Occipital lobe (tissue), 2 donors: ENCODE results near the gene CRK. TPM values are rescaled to one million over a fixed set of nuclear protein-coding genes. Genes with fewer than 3 reads are reported as not detected.
"Not testable (repeated sequence)": the region's sequence is repeated elsewhere in the genome, so short reads cannot be mapped to it uniquely, and the experiment has no call there.

ENCODE experiments used
- DNase-seq: peaks from one replicate; lab custom pipeline; 2025; lab: John Stamatoyannopoulos, UW
- total RNA-seq: library from RNA; depleted of rRNA; stranded (reverse); fragments of >200 nt; gene quantifications from one replicate; pipeline ENCODE4 v1.2.3, GENCODE V29; 2014

The CRK gene
- total RNA-seq, 1 donor from 2014 or later: 152 TPM

- DNase-seq: no peak
Observed at GRCh38 chr17:1431631-1432104, 24.4 kb downstream of the CRK start.

- DNase-seq: no peak
Observed at GRCh38 chr17:1423456-1424135, 32.4 kb downstream of the CRK start.

GRCh38 chr17:1422885-1423284 is 33.1 kb downstream of the CRK start:
- no peak for DNase-seq

GRCh38 chr17:1421470-1421869 is 34.6 kb downstream of the CRK start:
- DNase-seq: no peak

- DNase-seq: no peak
Observed at GRCh38 chr17:1420981-1421380, 35.1 kb downstream of the CRK start.

GRCh38 chr17:1420163-1420562 is 35.9 kb downstream of the CRK start:
- DNase-seq: no peak

GRCh38 chr17:1418476-1418875 is 37.6 kb downstream of the CRK start:
- not testable (repeated sequence) for DNase-seq

- DNase-seq: no peak
Observed at GRCh38 chr17:1416414-1416813, 39.6 kb downstream of the CRK start.

GRCh38 chr17:1414634-1415033 is 41.4 kb downstream of the CRK start:
- DNase-seq: no peak

GRCh38 chr17:1414001-1414574 is 41.9 kb downstream of the CRK start:
- no peak for DNase-seq

- DNase-seq: peak; percentile 16
Observed at GRCh38 chr17:1413281-1413791, 42.7 kb downstream of the CRK start.

- DNase-seq: no peak
Observed at GRCh38 chr17:1412185-1413110, 43.6 kb downstream of the CRK start.

GRCh38 chr17:1402262-1402586 is 53.8 kb downstream of the CRK start:
- no peak for DNase-seq

GRCh38 chr17:1399679-1400512 is 56.1 kb downstream of the CRK start, which contains the start of gene YWHAE:
Gene YWHAE, minus strand, starts transcription at chr17:1400222. Its CDS starts 112 bp downstream, at chr17:1400110.
- peak; percentile 93 for DNase-seq

GRCh38 chr17:1398931-1399678 is 56.9 kb downstream of the CRK start:
- no peak for DNase-seq

- no peak for DNase-seq
Observed at GRCh38 chr17:1398028-1398427, 58.0 kb downstream of the CRK start.

GRCh38 chr17:1395876-1396665 is 60.0 kb downstream of the CRK start:
- not testable (repeated sequence) for DNase-seq

- DNase-seq: no peak
Observed at GRCh38 chr17:1391577-1391976, 64.5 kb downstream of the CRK start.
